HG03469 (cell line): ENCODE measurements around the gene SPCS1.
"Not testable (repeated sequence)": the region's sequence is repeated elsewhere in the genome, so short reads cannot be mapped to it uniquely, and the experiment has no call there.

Source experiments
- ATAC-seq: cut with Tn5 transposase; IDR thresholded peaks from one replicate; pipeline ENCODE4 v1.9.1; 2021; ENCODE audit warnings: mild to moderate bottlenecking, moderate library complexity, moderate number of reproducible peaks; ENCODE audit not compliant: unreplicated experiment

The SPCS1 gene

DNA sequence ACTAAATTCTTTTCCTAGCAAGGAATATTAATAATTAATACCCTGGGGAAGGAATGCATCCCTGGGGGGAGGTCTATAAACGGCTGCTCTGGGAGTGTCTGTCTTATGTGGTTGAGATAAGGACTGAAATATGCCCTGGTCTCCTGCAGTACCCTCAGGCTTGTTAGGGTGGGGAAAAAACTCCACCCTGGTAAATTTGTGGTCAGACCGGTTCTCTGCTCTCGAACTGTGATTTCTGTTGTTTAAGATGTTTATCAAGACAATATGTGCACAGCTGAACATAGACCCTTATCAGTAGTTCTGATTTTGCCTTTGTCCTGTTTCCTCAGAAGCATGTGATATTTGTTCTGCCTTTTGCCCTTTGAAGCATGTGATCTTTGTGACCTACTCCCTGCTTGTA, 22.8 kb downstream of the SPCS1 start:
- ATAC-seq: not testable (repeated sequence)

DNA sequence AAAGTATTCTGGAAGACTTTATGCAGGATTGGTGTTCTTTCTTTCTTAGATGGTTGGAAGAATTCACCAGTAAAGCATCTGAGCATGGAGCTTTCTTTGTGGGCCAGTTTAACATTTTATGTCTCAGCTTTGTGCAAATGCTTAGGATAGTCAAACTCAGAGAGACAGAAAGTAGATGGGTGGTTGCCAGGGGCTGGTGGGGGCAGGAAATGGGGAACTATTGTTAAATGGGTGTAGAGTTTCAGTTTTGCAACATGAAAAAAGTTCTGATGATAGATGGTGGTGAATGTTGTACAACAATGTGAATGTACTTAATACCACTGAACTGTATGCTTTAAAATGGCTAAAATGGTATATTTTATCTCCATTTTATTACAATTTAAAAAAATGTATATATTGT, 24.8 kb downstream of the SPCS1 start:
- no peak for ATAC-seq

DNA sequence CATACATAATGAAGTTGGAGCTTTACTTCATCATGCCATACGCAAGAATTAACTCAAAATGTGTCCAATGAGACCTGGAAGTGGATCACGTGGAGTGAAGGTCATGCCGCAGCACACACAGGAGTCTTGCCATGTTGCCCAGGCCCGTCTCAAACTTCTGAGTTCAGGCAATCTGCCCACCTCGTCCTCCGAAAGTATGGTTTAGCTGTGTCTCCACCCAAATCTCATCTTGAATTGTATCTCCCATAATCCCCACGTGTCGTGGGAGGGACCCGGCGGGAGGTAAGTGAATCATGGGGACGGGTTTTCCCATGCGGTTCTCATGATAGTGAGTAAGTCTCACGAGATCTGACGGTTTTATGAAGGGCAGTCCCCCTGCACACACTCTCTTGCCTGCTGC, 25.7 kb downstream of the SPCS1 start:
- ATAC-seq: no peak

DNA sequence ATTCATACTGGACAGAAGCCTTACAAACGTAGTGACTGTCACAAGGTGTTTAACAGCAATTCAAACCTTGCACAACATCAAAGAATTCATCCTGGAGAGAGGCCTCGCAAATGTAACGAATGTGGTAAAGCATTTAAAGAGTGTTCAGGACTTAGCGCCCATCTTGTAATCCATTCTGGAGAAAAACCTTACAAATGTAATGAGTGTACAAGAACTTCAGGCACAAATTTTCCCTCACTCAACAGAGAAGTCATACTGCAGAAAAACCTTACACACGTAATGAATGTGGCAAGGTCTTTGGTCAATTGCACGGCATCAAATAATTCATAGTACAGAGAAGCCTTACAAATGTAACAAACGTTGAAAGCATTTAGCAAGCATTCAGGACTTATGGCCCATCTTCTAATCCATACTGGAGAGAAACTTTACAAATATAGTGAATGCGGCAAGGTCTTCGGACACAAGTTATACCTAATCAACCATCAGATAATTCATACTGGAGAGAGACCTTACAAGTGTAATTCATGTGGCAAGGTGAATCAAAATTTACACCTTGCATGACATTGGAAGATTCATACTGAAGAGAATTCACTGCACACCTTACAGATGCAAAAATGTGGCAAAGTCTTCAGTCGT, 27.5 kb downstream of the SPCS1 start:
- ATAC-seq: no peak

DNA sequence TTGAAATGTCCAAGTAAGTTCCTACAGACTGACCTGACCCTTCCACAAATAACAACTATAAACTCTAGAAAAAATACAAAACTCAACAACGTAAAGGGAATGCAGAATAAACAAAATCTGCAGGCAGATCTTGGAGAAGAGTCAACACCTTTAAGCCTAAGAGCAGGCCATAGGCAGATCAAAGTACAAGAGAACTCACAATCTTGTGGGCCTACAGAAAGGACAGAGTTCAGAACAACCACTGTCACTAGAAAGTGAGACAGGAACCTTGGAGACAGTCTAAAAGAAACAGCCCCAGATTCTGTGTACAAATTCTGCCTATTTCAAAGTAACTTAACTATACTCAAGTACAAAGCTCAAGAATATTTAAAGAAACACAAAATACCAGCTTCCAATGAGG, 33.8 kb downstream of the SPCS1 start:
- no peak for ATAC-seq

DNA sequence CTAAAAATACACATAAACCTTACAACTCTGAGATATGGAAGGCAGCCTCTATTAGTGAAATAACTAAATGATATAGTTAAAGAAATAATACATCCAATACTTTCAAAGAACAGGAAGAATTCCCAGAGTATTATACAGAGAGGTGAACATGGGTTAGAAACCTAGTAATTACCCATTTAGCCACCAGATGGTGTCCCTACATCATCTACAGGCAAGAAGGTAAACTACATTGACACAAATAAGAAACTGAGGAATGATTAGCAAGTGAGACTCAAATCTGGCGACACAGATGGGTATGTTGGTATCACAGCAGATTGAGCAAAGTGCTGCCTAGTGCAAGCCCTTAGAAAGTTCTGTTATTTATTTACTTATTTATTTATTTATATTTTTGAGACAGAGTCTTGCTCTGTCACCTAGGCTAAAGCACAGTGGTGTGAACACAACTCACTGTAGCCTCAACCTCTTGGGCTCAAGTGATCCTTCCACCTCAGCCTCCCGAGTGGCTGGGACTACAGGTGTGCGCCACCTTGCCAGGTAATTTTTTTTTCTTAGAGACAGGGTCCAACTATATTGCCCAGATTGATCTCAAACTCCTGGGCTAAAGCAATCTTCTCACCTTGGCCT, 36.6 kb downstream of the SPCS1 start:
- ATAC-seq: no peak

DNA sequence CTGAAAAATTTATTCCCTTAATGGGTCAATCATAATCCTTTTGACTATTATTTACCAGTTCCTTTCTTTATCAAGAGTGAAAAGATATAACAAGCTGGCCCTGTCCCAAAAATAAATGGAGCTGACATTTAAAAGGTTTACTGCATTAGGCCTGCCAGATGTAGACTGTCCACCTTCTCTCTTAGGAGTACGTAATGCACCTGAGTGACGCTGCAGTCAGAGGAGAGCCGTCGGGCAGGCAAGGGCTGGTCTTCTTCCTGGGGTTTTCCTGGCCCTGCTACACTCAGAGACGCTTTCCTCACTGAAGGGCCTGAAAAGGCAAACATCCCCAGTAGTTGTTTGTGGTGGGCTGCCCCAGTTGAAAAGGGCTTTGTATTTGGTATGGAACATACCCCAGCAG, 37.2 kb downstream of the SPCS1 start:
- no peak for ATAC-seq

DNA sequence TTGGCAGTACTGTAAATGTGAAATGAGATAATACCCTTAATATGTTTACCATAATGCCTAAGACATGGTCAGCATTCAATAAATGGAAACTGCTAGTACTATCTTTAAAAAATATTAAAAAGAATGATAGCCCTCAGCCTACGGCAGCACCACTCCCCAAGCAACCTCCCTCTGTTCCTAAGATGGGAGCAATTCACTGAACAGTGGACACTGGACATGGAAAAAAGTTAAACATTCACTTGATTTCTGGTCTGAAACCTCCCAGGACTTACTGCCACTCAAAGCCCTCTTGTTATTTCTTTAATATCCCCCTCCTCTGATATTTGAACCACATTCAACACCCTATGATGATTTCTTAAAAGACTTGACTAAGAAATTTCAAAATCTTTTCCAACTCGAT, 37.8 kb downstream of the SPCS1 start:
- ATAC-seq: no peak

DNA sequence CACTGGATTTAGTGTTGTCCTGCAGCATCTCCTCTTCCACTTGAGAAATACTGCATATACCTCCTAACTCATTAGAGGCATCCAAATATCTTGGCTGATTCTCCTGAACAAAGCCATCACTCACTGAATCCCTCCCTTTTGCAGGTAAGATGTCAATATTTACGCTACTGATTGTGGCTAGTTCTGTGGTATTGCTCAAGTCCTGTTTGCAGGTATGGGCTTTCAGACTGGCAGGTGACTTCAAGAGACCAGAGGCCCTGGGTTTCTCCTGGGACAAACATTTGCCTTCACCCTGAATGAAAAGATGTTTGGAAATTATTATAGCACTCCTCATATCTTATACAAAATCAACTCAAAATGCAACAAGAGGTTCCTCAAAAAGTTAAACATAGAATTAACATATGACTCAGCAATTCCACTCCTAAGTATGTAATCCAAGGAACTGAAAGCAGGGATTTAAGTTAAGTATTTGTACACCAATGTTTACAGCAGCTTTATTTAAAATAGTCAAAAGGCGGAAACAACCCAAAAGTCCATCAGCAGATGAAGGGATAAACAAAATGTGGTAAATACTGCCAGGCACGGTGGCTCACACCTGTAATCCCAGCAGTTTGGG, 46.2 kb downstream of the SPCS1 start:
- ATAC-seq: no peak

DNA sequence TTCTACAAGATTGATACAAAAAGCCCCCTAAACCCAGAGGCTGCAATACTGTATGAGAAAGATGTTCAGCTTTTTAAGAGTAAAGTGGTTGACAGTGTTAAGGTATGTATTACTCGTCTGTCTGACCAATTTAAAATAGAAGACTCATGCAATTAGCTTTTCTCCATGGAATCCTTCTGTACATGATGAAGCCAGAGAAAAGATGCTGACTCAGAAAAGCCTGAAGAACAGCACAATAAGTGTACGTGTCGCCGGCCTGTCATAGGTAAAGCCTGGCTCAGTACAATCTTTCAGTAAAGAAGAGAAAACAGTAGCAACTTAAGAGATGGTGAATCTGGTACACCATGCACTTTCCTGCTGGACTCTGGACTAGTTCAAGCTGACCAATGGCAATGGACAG, 48.5 kb downstream of the SPCS1 start:
- no peak for ATAC-seq

DNA sequence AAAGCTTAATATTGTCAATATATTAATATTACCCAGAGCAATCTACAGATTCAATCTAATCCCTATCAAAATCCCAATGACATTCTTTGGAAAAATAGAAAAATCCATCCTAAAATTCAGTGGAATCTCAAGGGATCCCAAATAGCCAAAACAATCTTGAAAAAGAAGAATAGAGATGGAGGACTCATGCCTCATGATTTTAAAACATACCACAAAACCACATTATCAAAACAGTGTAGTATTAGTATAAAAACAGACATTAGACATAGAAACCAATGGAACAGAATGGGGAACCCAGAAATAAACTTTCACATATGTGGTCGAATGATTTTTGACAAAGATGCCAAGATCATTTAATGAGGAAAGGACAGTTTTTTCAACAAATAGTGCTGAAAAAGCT, 50.2 kb downstream of the SPCS1 start:
- no peak for ATAC-seq
